Right renal cortex interstitium (tissue), 3 donors: ENCODE measurements around the gene NDUFS6. TPM values are rescaled to one million over a fixed set of nuclear protein-coding genes. Genes with fewer than 3 reads are reported as not detected.

Source experiments
- DNase-seq, 3 donors: peaks; one replicate each; pipeline ENCODE4 v3.0.0-alpha.2; 2013; ENCODE audit warnings: low read depth in 3 of 3, low spot score in 2 of 3
- polyA plus RNA-seq, 3 donors: library from polyadenylated mRNA; unstranded; fragments of 120-200 nt; gene quantifications; one replicate each; pipeline ENCODE4 v1.2.1, GENCODE V29; 2013; ENCODE audit not compliant: insufficient read length in 3 of 3

Gene NDUFS6
- polyA plus RNA-seq, 3 donors = 52.6 to 61.3 (median 54.6) TPM

- no peak for DNase-seq
Measured at GRCh38 chr5:1765141-1765879, 35.9 kb upstream of the NDUFS6 start.

GRCh38 chr5:1765880-1766235, 35.3 kb upstream of the NDUFS6 start:
- no peak for DNase-seq

- DNase-seq = no peak
Measured at GRCh38 chr5:1767524-1768282, 33.5 kb upstream of the NDUFS6 start.

- no peak for DNase-seq
Measured at GRCh38 chr5:1768283-1769000, 32.8 kb upstream of the NDUFS6 start.

- no peak for DNase-seq
Measured at GRCh38 chr5:1769017-1769640, 32.1 kb upstream of the NDUFS6 start.

- DNase-seq = no peak
Measured at GRCh38 chr5:1769752-1770442, 31.3 kb upstream of the NDUFS6 start.

- DNase-seq = no peak
Measured at GRCh38 chr5:1770443-1770802, 30.8 kb upstream of the NDUFS6 start.

GRCh38 chr5:1771149-1772065, 29.8 kb upstream of the NDUFS6 start:
- DNase-seq = no peak

GRCh38 chr5:1772634-1773033, 28.6 kb upstream of the NDUFS6 start:
- no peak for DNase-seq

- DNase-seq = no peak
Measured at GRCh38 chr5:1776831-1777230, 24.4 kb upstream of the NDUFS6 start.

GRCh38 chr5:1777281-1778137, 23.7 kb upstream of the NDUFS6 start:
- no peak for DNase-seq

GRCh38 chr5:1778138-1779020, 22.8 kb upstream of the NDUFS6 start:
- no peak for DNase-seq

- DNase-seq = no peak
Measured at GRCh38 chr5:1779021-1779680, 22.1 kb upstream of the NDUFS6 start.

GRCh38 chr5:1779782-1780613, 21.2 kb upstream of the NDUFS6 start:
- DNase-seq = no peak

GRCh38 chr5:1780614-1780930, 20.6 kb upstream of the NDUFS6 start:
- DNase-seq = no peak

- DNase-seq = no peak
Measured at GRCh38 chr5:1781107-1781506, 20.1 kb upstream of the NDUFS6 start.
